Measurements from ENCODE around the gene PROCA1.

Gene PROCA1

GRCh38 chr17:28719021-28719433, 7.3 kb upstream of the PROCA1 start:
- peaks cover 23 to 33% of the 10 kb centered on the region in 2 donors for H3K4me1 ChIP-seq (ENCODE audit: control insufficient read depth in 2 of 2, insufficient read depth in 1 of 2, low read depth in 1 of 2, low read length in 2 of 2)
- H3K36me3 ChIP-seq (replicated peaks in 1 of 2; ENCODE audit: control insufficient read depth in 2 of 2, insufficient read depth in 2 of 2, low read length in 2 of 2), result peaks cover 37 to 63% of the 10 kb centered on the region in 2 donors
- H3K9ac ChIP-seq (ENCODE audit: low read depth, low read length, poor library complexity), result no peak overlapping the region

GRCh38 chr17:28718333-28719020, 6.8 kb upstream of the PROCA1 start:
- H3K27ac ChIP-seq (replicated peaks; ENCODE audit: low read length), result peak overlapping the region; percentile 93
- peak overlapping the region; percentile 78 for H2BK12ac ChIP-seq (ENCODE audit: low read length)
- peak overlapping the region; percentile 83 for H2AFZ ChIP-seq (ENCODE audit: low read length)
- H3K4me1 ChIP-seq (ENCODE audit: control insufficient read depth in 2 of 2, insufficient read depth in 1 of 2, low read depth in 1 of 2, low read length in 2 of 2), result peaks cover 23 to 33% of the 10 kb centered on the region in 2 donors
- H3K27me3 ChIP-seq (ENCODE audit: control insufficient read depth in 3 of 3, insufficient read depth in 3 of 3, low read depth in 1 of 3, low read length in 3 of 3), result no peaks in the 10 kb centered on the region
- H3K18ac ChIP-seq (ENCODE audit: low read length), result peak overlapping the region; percentile 92
- H3K14ac ChIP-seq (ENCODE audit: low read length), result no peak overlapping the region
- H3K36me3 ChIP-seq (replicated peaks in 1 of 2; ENCODE audit: control insufficient read depth in 2 of 2, insufficient read depth in 2 of 2, low read length in 2 of 2), result peaks cover 38 to 63% of the 10 kb centered on the region in 2 donors
- peak overlapping the region; percentile 70 for H2BK5ac ChIP-seq (ENCODE audit: low read length)
- H3K4me3 ChIP-seq (ENCODE audit: low read length in 2 of 2), result peak overlapping the region; percentile 76 to 89
- peak overlapping the region; percentile 35 for H2BK120ac ChIP-seq (ENCODE audit: low read depth, low read length)
- no peak overlapping the region for H3K4ac ChIP-seq (ENCODE audit: low read length)
- H3K9me3 ChIP-seq (replicated peaks in 1 of 2; ENCODE audit: control insufficient read depth in 2 of 2, insufficient read depth in 1 of 2, low read depth in 1 of 2, low read length in 2 of 2), result no peaks in the 10 kb centered on the region
- no CpG with 5 or more reads among the region's 18 CpGs for WGBS, 2 donors (ENCODE audit: extremely low coverage in 2 of 2, insufficient read length in 2 of 2, insufficient replicate concordance in 1 of 2)
- H2AK5ac ChIP-seq (ENCODE audit: low read depth, low read length), result peak overlapping the region; percentile 21
- H3K23ac ChIP-seq (ENCODE audit: low read depth, low read length, poor library complexity), result no peak overlapping the region
- H3K4me2 ChIP-seq (ENCODE audit: insufficient read depth, low read length, poor library complexity, severe bottlenecking), result peak overlapping the region; percentile 72
- peak; percentile 73 for DNase-seq (ENCODE audit: low spot score)
- H2BK15ac ChIP-seq (ENCODE audit: low read length), result no peak overlapping the region
- H3K79me1 ChIP-seq (ENCODE audit: low read depth, low read length), result peaks cover 10% of the 10 kb centered on the region
- H4K8ac ChIP-seq (ENCODE audit: low read depth, low read length), result no peak overlapping the region
- peak overlapping the region; percentile 67 for H3K9ac ChIP-seq (ENCODE audit: low read depth, low read length, poor library complexity)
- H4K91ac ChIP-seq (ENCODE audit: low read depth, low read length, poor library complexity), result no peak overlapping the region

More at GRCh38 chr17:28719021-28719433, 7.3 kb upstream of the PROCA1 start:
- WGBS, 2 donors (ENCODE audit: extremely low coverage in 2 of 2, insufficient read length in 2 of 2, insufficient replicate concordance in 1 of 2), result no CpG with 5 or more reads among the region's 18 CpGs
- Histone ChIP-seq H3K4me2 (ENCODE audit: insufficient read depth, low read length, poor library complexity, severe bottlenecking) (peak overlapping the region; percentile 51), H3K9me3 (replicated peaks in 1 of 2; ENCODE audit: control insufficient read depth in 2 of 2, insufficient read depth in 1 of 2, low read depth in 1 of 2, low read length in 2 of 2) (no peaks in the 10 kb centered on the region), H4K91ac (ENCODE audit: low read depth, low read length, poor library complexity) (no peak overlapping the region), H2AFZ (ENCODE audit: low read length) (peak overlapping the region; percentile 57), H2AK5ac (ENCODE audit: low read depth, low read length) (no peak overlapping the region), H3K14ac (ENCODE audit: low read length) (no peak overlapping the region), H3K27me3 (ENCODE audit: control insufficient read depth in 3 of 3, insufficient read depth in 3 of 3, low read depth in 1 of 3, low read length in 3 of 3) (no peaks in the 10 kb centered on the region), H2BK12ac (ENCODE audit: low read length) (no peak overlapping the region), H3K79me1 (ENCODE audit: low read depth, low read length) (peaks cover 10% of the 10 kb centered on the region), H3K23ac (ENCODE audit: low read depth, low read length, poor library complexity) (no peak overlapping the region), H4K8ac (ENCODE audit: low read depth, low read length) (no peak overlapping the region), H3K4me3 (ENCODE audit: low read length in 2 of 2) (peak overlapping the region; percentile 56 to 89), H2BK5ac (ENCODE audit: low read length) (no peak overlapping the region), H3K18ac (ENCODE audit: low read length) (peak overlapping the region; percentile 68), H2BK15ac (ENCODE audit: low read length) (no peak overlapping the region), H3K27ac (replicated peaks; ENCODE audit: low read length) (peak overlapping the region; percentile 80), H2BK120ac (ENCODE audit: low read depth, low read length) (no peak overlapping the region), H3K4ac (ENCODE audit: low read length) (no peak overlapping the region)
- DNase-seq (ENCODE audit: low spot score), result no peak

GRCh38 chr17:28717578-28718332, 6.1 kb upstream of the PROCA1 start, which contains the start of gene RAB34:
Gene RAB34, minus strand, starts transcription at chr17:28717868. Its CDS starts 602 bp downstream, at chr17:28717266.
- H2BK15ac ChIP-seq (ENCODE audit: low read length), result peak within 1 kb of the TSS; percentile 96
- peak within 1 kb of the TSS; percentile 70 for H2BK5ac ChIP-seq (ENCODE audit: low read length)
- H2BK120ac ChIP-seq (ENCODE audit: low read depth, low read length), result peak within 1 kb of the TSS; percentile 58
- DNase-seq (ENCODE audit: low spot score), result peak; percentile 92
- peak within 1 kb of the TSS; percentile 97 for H3K9ac ChIP-seq (ENCODE audit: low read depth, low read length, poor library complexity)
- peak within 1 kb of the TSS; percentile 87 for H2AFZ ChIP-seq (ENCODE audit: low read length)
- H3K23ac ChIP-seq (ENCODE audit: low read depth, low read length, poor library complexity), result peak within 1 kb of the TSS; percentile 53
- WGBS, 2 donors (ENCODE audit: extremely low coverage in 2 of 2, insufficient read length in 2 of 2, insufficient replicate concordance in 1 of 2), result no CpG with 5 or more reads among the region's 60 CpGs
- peak within 1 kb of the TSS; percentile 97 for H3K18ac ChIP-seq (ENCODE audit: low read length)
- peak within 1 kb of the TSS; percentile 78 for H2BK12ac ChIP-seq (ENCODE audit: low read length)
- peak within 1 kb of the TSS; percentile 93 for H3K27ac ChIP-seq (replicated peaks; ENCODE audit: low read length)
- H3K27me3 ChIP-seq (ENCODE audit: control insufficient read depth in 3 of 3, insufficient read depth in 3 of 3, low read depth in 1 of 3, low read length in 3 of 3), result no peaks in the 10 kb centered on the region
- H3K4me1 ChIP-seq (ENCODE audit: control insufficient read depth in 2 of 2, insufficient read depth in 1 of 2, low read depth in 1 of 2, low read length in 2 of 2), result peaks cover 20 to 33% of the 10 kb centered on the region in 2 donors
- peak within 1 kb of the TSS; percentile 73 for H4K91ac ChIP-seq (ENCODE audit: low read depth, low read length, poor library complexity)
- H3K14ac ChIP-seq (ENCODE audit: low read length), result peak within 1 kb of the TSS; percentile 28
- H2AK5ac ChIP-seq (ENCODE audit: low read depth, low read length), result peak within 1 kb of the TSS; percentile 54
- H3K79me1 ChIP-seq (ENCODE audit: low read depth, low read length), result peaks cover 10% of the 10 kb centered on the region
- H3K4ac ChIP-seq (ENCODE audit: low read length), result peak within 1 kb of the TSS; percentile 39
- H3K4me2 ChIP-seq (ENCODE audit: insufficient read depth, low read length, poor library complexity, severe bottlenecking), result peak within 1 kb of the TSS; percentile 80
- H3K36me3 ChIP-seq (replicated peaks in 1 of 2; ENCODE audit: control insufficient read depth in 2 of 2, insufficient read depth in 2 of 2, low read length in 2 of 2), result peaks cover 31 to 62% of the 10 kb centered on the region in 2 donors
- peak within 1 kb of the TSS; percentile 89 to 92 for H3K4me3 ChIP-seq (ENCODE audit: low read length in 2 of 2)
- no peaks in the 10 kb centered on the region for H3K9me3 ChIP-seq (replicated peaks in 1 of 2; ENCODE audit: control insufficient read depth in 2 of 2, insufficient read depth in 1 of 2, low read depth in 1 of 2, low read length in 2 of 2)
- peak within 1 kb of the TSS; percentile 93 for H4K8ac ChIP-seq (ENCODE audit: low read depth, low read length)
